HepG2 (cell line): Measurements from ENCODE around the gene RRP9. TPM values are rescaled to one million over a fixed set of nuclear protein-coding genes. Genes with fewer than 3 reads are reported as not detected.
A peak's percentile ranks its signal among the peaks of the same experiment; 100 is the strongest.

Experiments used
- CCAR2 ChIP-seq: fragments of 200-400 bp; formaldehyde crosslinking; optimal IDR thresholded peaks from 2 replicates; pipeline ENCODE3; 2018; ENCODE audit warnings: low read depth, mild to moderate bottlenecking, low read length, moderate library complexity
- ESRRA ChIP-seq: sonication (generic); formaldehyde crosslinking; IDR thresholded peaks from 2 replicates; pipeline ENCODE4 v1.5.1; 2020; ENCODE audit warnings: mild to moderate bottlenecking, low read depth, missing genetic modification reagents
- FOXA3 ChIP-seq: IDR thresholded peaks from 2 replicates; pipeline ENCODE4 v1.6.1; 2016; ENCODE audit warnings: missing genetic modification reagents, missing compliant biosample characterization
- FOXK2 ChIP-seq: fragments of 450-650 bp; IDR thresholded peaks from 2 replicates; pipeline ENCODE4 v1.6.1; 2016
- FOXM1 ChIP-seq: sonication (generic); formaldehyde crosslinking; IDR thresholded peaks from 2 replicates; pipeline ENCODE4 v1.5.0; 2020; ENCODE audit warnings: missing genetic modification reagents
- HMGA1 ChIP-seq: sonication (generic); formaldehyde crosslinking; conservative IDR thresholded peaks from 2 replicates; pipeline ENCODE4 v1.4.0; 2020; ENCODE audit warnings: missing genetic modification reagents
- JUND ChIP-seq: sonication (generic); formaldehyde crosslinking; IDR thresholded peaks from 2 replicates; pipeline ENCODE4 v1.8.0; 2022; ENCODE audit warnings: mild to moderate bottlenecking, missing genetic modification reagents
- NFYB ChIP-seq: sonication (generic); formaldehyde crosslinking; IDR thresholded peaks from 2 replicates; pipeline ENCODE4 v1.4.0; 2020; ENCODE audit warnings: missing genetic modification reagents
- NONO ChIP-seq, 2 experiments: fragments of 450-650 bp in 1 of 2; sonication (generic) in 1 of 2; formaldehyde crosslinking in 1 of 2; IDR thresholded peaks in 1 of 2; conservative IDR thresholded peaks in 1 of 2; 2 replicates each; pipeline versions ENCODE4 v1.6.1 to v1.8.0; 2017 to 2022; ENCODE audit warnings: mild to moderate bottlenecking in 1 of 2, missing genetic modification reagents in 1 of 2, moderate library complexity in 1 of 2
- SATB2 ChIP-seq: sonication (generic); formaldehyde crosslinking; IDR thresholded peaks from 2 replicates; pipeline ENCODE4 v1.5.0; 2020; ENCODE audit warnings: missing genetic modification reagents
- ZNF335 ChIP-seq: sonication (generic); formaldehyde crosslinking; IDR thresholded peaks from 2 replicates; pipeline ENCODE4 v1.4.0; 2020; ENCODE audit warnings: missing genetic modification reagents
- polyA plus RNA-seq, 8 experiments: library from polyadenylated mRNA; depleted of rRNA in 3 of 8; stranded (reverse) in 7 of 8; unstranded in 1 of 8; fragments of >200 nt; fragmentation: Illumina TruSeq in 4 of 8; extraction: Trizol in 4 of 8; gene quantifications; 2 replicates each; pipeline versions ENCODE4 v1.2.1 to v1.2.3, GENCODE V29; 2011 to 2016; ENCODE audit warnings: low read depth in 4 of 8, missing spikeins in 1 of 8, mixed read lengths in 1 of 8; ENCODE audit not compliant: insufficient read depth in 1 of 8
- total RNA-seq, 5 experiments: library from RNA; depleted of rRNA; stranded (reverse); fragments of >200 nt; fragmentation: Illumina TruSeq; extraction: Trizol; gene quantifications; 2 replicates each; pipeline ENCODE4 v1.2.3, GENCODE V29; 2016; ENCODE audit warnings: low read depth in 1 of 5
- TF ChIP-seq, protein P1 (sequence below): sonication (generic); formaldehyde crosslinking; conservative IDR thresholded peaks from 2 replicates; pipeline ENCODE4 v1.4.0; 2020; ENCODE audit warnings: missing genetic modification reagents
- TF ChIP-seq, protein P2 (sequence below): sonication (generic); formaldehyde crosslinking; IDR thresholded peaks from 2 replicates; pipeline ENCODE4 v1.5.0; 2020; ENCODE audit warnings: mild to moderate bottlenecking, missing genetic modification reagents
- TF ChIP-seq, protein P3 (sequence below): sonication (generic); formaldehyde crosslinking; IDR thresholded peaks from 2 replicates; pipeline ENCODE4 v1.4.0; 2020; ENCODE audit warnings: missing genetic modification reagents
- TF ChIP-seq, protein P4 (sequence below): sonication (generic); formaldehyde crosslinking; IDR thresholded peaks from 2 replicates; pipeline ENCODE4 v1.4.0; 2020; ENCODE audit warnings: low read depth, mild to moderate bottlenecking, missing genetic modification reagents
- TF ChIP-seq, protein P5 (sequence below): sonication (generic); formaldehyde crosslinking; IDR thresholded peaks from 2 replicates; pipeline ENCODE4 v1.4.0; 2020; ENCODE audit warnings: missing genetic modification reagents
- TF ChIP-seq, protein P6 (sequence below), 2 experiments: sonication (generic) in 1 of 2; formaldehyde crosslinking in 1 of 2; IDR thresholded peaks; 2 replicates each; pipeline versions ENCODE4 v1.4.0 to v1.6.1; 2018 to 2020; ENCODE audit warnings: missing genetic modification reagents in 2 of 2, borderline replicate concordance in 1 of 2, low read depth in 1 of 2, mild to moderate bottlenecking in 1 of 2, missing biosample characterization in 1 of 2

RRP9 gene
- total and polyA plus RNA-seq, 2 of the 13 experiments (the other 11 are each of a cell fraction or from before 2014, with no cell fraction given): 14.8 to 44.0 TPM

DNA sequence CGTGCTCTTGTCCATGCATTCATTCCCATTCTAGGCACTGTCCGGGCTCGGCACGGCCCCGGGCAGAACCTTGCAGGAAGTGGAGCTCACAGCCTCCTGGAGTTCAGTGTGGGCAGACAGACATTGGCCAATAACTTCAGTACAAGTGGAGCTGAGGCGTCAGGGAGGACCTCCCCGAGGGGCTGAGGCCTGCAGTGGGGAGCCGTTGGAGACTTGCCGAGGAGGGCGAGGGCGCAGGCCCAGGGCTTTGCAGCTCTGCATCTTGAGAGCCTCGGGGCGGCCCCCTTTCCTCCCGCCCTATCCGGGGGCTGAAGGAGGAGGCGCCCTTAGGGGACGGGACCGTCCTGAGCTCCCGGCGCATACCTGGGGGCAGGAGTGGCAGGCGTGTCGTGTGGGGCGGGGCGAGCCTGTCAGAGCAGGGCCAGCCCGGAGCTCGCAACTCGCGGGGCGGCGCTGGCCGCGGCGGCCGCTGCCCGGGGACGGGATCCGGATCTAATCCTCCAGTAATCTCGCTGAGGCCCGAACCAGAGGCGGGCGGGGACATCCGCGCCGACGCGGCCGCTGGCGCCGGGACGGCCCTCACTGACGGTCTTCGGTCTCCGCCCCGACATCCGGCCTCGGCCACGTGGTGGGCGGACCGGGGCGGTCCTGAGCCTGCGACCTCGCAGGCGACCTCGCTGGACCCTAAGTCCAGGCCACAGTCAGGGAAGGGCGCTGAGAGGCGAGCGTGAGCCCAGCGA, 41.3 kb upstream of the RRP9 start, which contains the start of gene ACY1 (continued):
- TF ChIP-seq, protein P1, sequence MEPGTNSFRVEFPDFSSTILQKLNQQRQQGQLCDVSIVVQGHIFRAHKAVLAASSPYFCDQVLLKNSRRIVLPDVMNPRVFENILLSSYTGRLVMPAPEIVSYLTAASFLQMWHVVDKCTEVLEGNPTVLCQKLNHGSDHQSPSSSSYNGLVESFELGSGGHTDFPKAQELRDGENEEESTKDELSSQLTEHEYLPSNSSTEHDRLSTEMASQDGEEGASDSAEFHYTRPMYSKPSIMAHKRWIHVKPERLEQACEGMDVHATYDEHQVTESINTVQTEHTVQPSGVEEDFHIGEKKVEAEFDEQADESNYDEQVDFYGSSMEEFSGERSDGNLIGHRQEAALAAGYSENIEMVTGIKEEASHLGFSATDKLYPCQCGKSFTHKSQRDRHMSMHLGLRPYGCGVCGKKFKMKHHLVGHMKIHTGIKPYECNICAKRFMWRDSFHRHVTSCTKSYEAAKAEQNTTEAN (CRISPR knock-in tag): peak; percentile 88
- TF ChIP-seq FOXA3: peak; percentile 78
- peak; percentile 97; the same call in 1 of the 2 replicates for TF ChIP-seq ESRRA (CRISPR knock-in tag)
- TF ChIP-seq FOXK2: no peak
- TF ChIP-seq, protein P2, sequence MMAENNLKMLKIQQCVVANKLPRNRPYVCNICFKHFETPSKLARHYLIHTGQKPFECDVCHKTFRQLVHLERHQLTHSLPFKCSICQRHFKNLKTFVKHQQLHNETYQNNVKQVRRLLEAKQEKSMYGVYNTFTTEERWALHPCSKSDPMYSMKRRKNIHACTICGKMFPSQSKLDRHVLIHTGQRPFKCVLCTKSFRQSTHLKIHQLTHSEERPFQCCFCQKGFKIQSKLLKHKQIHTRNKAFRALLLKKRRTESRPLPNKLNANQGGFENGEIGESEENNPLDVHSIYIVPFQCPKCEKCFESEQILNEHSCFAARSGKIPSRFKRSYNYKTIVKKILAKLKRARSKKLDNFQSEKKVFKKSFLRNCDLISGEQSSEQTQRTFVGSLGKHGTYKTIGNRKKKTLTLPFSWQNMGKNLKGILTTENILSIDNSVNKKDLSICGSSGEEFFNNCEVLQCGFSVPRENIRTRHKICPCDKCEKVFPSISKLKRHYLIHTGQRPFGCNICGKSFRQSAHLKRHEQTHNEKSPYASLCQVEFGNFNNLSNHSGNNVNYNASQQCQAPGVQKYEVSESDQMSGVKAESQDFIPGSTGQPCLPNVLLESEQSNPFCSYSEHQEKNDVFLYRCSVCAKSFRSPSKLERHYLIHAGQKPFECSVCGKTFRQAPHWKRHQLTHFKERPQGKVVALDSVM (CRISPR knock-in tag): peak; percentile 72
- TF ChIP-seq SATB2 (CRISPR knock-in tag): 0 out of 2 replicates have a peak, but pooled peaks have one; percentile 47
- TF ChIP-seq NFYB: no peak
- peak; percentile 52; the same call in 1 of the 2 replicates for TF ChIP-seq ZNF335 (CRISPR knock-in tag)
- peak; percentile 54; the same call in 1 of the 2 replicates for TF ChIP-seq JUND (CRISPR knock-in tag)
- TF ChIP-seq, protein P3, sequence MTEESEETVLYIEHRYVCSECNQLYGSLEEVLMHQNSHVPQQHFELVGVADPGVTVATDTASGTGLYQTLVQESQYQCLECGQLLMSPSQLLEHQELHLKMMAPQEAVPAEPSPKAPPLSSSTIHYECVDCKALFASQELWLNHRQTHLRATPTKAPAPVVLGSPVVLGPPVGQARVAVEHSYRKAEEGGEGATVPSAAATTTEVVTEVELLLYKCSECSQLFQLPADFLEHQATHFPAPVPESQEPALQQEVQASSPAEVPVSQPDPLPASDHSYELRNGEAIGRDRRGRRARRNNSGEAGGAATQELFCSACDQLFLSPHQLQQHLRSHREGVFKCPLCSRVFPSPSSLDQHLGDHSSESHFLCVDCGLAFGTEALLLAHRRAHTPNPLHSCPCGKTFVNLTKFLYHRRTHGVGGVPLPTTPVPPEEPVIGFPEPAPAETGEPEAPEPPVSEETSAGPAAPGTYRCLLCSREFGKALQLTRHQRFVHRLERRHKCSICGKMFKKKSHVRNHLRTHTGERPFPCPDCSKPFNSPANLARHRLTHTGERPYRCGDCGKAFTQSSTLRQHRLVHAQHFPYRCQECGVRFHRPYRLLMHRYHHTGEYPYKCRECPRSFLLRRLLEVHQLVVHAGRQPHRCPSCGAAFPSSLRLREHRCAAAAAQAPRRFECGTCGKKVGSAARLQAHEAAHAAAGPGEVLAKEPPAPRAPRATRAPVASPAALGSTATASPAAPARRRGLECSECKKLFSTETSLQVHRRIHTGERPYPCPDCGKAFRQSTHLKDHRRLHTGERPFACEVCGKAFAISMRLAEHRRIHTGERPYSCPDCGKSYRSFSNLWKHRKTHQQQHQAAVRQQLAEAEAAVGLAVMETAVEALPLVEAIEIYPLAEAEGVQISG (CRISPR knock-in tag): peak; percentile 85
- TF ChIP-seq FOXM1 (CRISPR knock-in tag): no peak
- TF ChIP-seq, protein P4, sequence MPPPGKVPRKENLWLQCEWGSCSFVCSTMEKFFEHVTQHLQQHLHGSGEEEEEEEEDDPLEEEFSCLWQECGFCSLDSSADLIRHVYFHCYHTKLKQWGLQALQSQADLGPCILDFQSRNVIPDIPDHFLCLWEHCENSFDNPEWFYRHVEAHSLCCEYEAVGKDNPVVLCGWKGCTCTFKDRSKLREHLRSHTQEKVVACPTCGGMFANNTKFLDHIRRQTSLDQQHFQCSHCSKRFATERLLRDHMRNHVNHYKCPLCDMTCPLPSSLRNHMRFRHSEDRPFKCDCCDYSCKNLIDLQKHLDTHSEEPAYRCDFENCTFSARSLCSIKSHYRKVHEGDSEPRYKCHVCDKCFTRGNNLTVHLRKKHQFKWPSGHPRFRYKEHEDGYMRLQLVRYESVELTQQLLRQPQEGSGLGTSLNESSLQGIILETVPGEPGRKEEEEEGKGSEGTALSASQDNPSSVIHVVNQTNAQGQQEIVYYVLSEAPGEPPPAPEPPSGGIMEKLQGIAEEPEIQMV (CRISPR knock-in tag): peak; percentile 94
- TF ChIP-seq, protein P5, sequence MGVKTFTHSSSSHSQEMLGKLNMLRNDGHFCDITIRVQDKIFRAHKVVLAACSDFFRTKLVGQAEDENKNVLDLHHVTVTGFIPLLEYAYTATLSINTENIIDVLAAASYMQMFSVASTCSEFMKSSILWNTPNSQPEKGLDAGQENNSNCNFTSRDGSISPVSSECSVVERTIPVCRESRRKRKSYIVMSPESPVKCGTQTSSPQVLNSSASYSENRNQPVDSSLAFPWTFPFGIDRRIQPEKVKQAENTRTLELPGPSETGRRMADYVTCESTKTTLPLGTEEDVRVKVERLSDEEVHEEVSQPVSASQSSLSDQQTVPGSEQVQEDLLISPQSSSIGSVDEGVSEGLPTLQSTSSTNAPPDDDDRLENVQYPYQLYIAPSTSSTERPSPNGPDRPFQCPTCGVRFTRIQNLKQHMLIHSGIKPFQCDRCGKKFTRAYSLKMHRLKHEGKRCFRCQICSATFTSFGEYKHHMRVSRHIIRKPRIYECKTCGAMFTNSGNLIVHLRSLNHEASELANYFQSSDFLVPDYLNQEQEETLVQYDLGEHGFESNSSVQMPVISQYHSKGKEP (CRISPR knock-in tag): no peak
- no peak for TF ChIP-seq CCAR2
- TF ChIP-seq NONO (IDR thresholded peaks at IDR 0.05): no peak
- TF ChIP-seq NONO (CRISPR knock-in tag; conservative IDR thresholded peaks at IDR 0.05): peak; percentile 89
- TF ChIP-seq, protein P6, sequence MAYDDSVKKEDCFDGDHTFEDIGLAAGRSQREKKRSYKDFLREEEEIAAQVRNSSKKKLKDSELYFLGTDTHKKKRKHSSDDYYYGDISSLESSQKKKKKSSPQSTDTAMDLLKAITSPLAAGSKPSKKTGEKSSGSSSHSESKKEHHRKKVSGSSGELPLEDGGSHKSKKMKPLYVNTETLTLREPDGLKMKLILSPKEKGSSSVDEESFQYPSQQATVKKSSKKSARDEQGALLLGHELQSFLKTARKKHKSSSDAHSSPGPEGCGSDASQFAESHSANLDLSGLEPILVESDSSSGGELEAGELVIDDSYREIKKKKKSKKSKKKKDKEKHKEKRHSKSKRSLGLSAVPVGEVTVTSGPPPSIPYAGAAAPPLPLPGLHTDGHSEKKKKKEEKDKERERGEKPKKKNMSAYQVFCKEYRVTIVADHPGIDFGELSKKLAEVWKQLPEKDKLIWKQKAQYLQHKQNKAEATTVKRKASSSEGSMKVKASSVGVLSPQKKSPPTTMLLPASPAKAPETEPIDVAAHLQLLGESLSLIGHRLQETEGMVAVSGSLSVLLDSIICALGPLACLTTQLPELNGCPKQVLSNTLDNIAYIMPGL (CRISPR knock-in tag; IDR thresholded peaks at IDR 0.05; ENCODE audit: borderline replicate concordance in 1 of 2, low read depth in 1 of 2): peak; percentile 67 to 83; a peak in 3 of 4 replicates
- TF ChIP-seq HMGA1 (CRISPR knock-in tag): no peak
